Measurements from ENCODE around the gene CHST11. TPM values are rescaled to one million over a fixed set of nuclear protein-coding genes. Genes with fewer than 3 reads are reported as not detected.

The CHST11 gene
- total RNA-seq, 1 experiment from 2014 or later, result 6.7 TPM

- no peak for TF ChIP-seq CTCF (conservative IDR thresholded peaks at IDR 0.05)
- Histone ChIP-seq H3K79me2 (ENCODE audit: insufficient read depth, low read length) (0 out of 2 replicates have a peak, but pooled peaks cover 2% of the 10 kb centered on the region), H3K9ac (ENCODE audit: extremely low read depth, insufficient read length, low read length) (no peak overlapping the region)
Measured at GRCh38 chr12:104596134-104596799, 139.5 kb downstream of the CHST11 start.

More at GRCh38 chr12:104596134-104596799, 139.5 kb downstream of the CHST11 start:
- Histone ChIP-seq H3K4me2 (ENCODE audit: insufficient read depth, insufficient read length, low read length) (no peak overlapping the region), H2AK5ac (ENCODE audit: insufficient read length, low read length) (no peak overlapping the region), H4K20me1 (ENCODE audit: control insufficient read depth, insufficient read depth, insufficient read length) (no peaks in the 10 kb centered on the region), H4K91ac (ENCODE audit: insufficient read length, low read depth, low read length) (no peak overlapping the region), H3K23ac (ENCODE audit: insufficient read length, low read depth, low read length) (no peak overlapping the region), H3K27ac (ENCODE audit: insufficient read length, low read depth, low read length) (no peak overlapping the region), H3K27me3 (ENCODE audit: insufficient read depth, low read length) (no peaks in the 10 kb centered on the region), H2BK15ac (ENCODE audit: low read depth, low read length) (no peak overlapping the region), H3K79me1 (ENCODE audit: insufficient read depth, low read depth, low read length, poor library complexity, severe bottlenecking) (no peaks in the 10 kb centered on the region), H3K23me2 (ENCODE audit: insufficient read length, low read depth, low read length, poor library complexity, severe bottlenecking) (no peaks in the 10 kb centered on the region), H2BK120ac (ENCODE audit: low read depth, low read length, poor library complexity, severe bottlenecking) (no peak overlapping the region), H2BK20ac (ENCODE audit: low read depth, low read length, poor library complexity, severe bottlenecking) (no peak overlapping the region), H3K9me3 (ENCODE audit: control insufficient read depth, low read depth, low read length) (no peaks in the 10 kb centered on the region), H4K5ac (ENCODE audit: insufficient read length, low read depth, low read length) (no peak overlapping the region), H3K18ac (ENCODE audit: insufficient read length, low read depth, low read length) (no peak overlapping the region), H2AFZ (ENCODE audit: low read length) (no peak overlapping the region), H2BK12ac (ENCODE audit: insufficient read length, low read depth, low read length) (no peak overlapping the region), H3K4ac (ENCODE audit: low read depth, low read length) (no peak overlapping the region), H4K8ac (replicated peaks; ENCODE audit: insufficient read length, low read depth, low read length) (no peak overlapping the region), H3K14ac (ENCODE audit: insufficient read depth, low read length) (no peak overlapping the region), H2BK5ac (ENCODE audit: insufficient read length, low read length) (no peak overlapping the region), H3K4me1 (ENCODE audit: insufficient read depth, low read length) (peaks cover under 1% of the 10 kb centered on the region; the same call in 1 of the 2 replicates), H3K56ac (ENCODE audit: insufficient read length, low read depth, low read length) (no peak overlapping the region), H3T11ph (ENCODE audit: low read length) (no peak overlapping the region)
- H3K36me3 Mint-ChIP-seq (ENCODE audit: insufficient read depth in 1 of 3, low read depth in 3 of 3), result no peaks in the 10 kb centered on the region
- no peak overlapping the region; a peak in 2 of 7 replicates for H3K27ac Mint-ChIP-seq
- WGBS (ENCODE audit: extremely low coverage, insufficient read length, low lambda C conversion rate), result no CpG with 5 or more reads among the region's 12 CpGs
- H3K4me1 Mint-ChIP-seq, result peaks cover 27 to 32% of the 10 kb centered on the region in 2 experiments
- no peaks in the 10 kb centered on the region; a peak in 1 of 5 replicates for H3K9me3 Mint-ChIP-seq
- H3K27me3 Mint-ChIP-seq (ENCODE audit: low read depth), result no peaks in the 10 kb centered on the region
- no peak for DNase-seq
- H3K4me3 Mint-ChIP-seq, result no peak overlapping the region
